Measurements from ENCODE around the gene RASSF7.
A peak's percentile ranks its signal among the peaks of the same experiment; 100 is the strongest.

The RASSF7 gene

GRCh38 chr11:610146-610801 lies 49.5 kb downstream of the RASSF7 start:
- no peak overlapping the region for H3K4me3 ChIP-seq (ENCODE audit: low read length)
- TF ChIP-seq CTCF (conservative IDR thresholded peaks at IDR 0.05; ENCODE audit: low read length) = no peak
- DNase-seq (ENCODE audit: low read depth) = no peak

GRCh38 chr11:611001-611996 lies 50.5 kb downstream of the RASSF7 start:
- no peak for TF ChIP-seq CTCF (conservative IDR thresholded peaks at IDR 0.05; ENCODE audit: low read length)
- no peak for DNase-seq (ENCODE audit: low read depth)
- no peak overlapping the region for H3K4me3 ChIP-seq (ENCODE audit: low read length)

GRCh38 chr11:612201-612960 lies 51.6 kb downstream of the RASSF7 start:
- peak; percentile 32 for TF ChIP-seq CTCF (conservative IDR thresholded peaks at IDR 0.05; ENCODE audit: low read length)
- no peak overlapping the region for H3K4me3 ChIP-seq (ENCODE audit: low read length)
- DNase-seq (ENCODE audit: low read depth) = peak; percentile 18

- no peak for TF ChIP-seq CTCF (conservative IDR thresholded peaks at IDR 0.05; ENCODE audit: low read length)
- no peak for DNase-seq (ENCODE audit: low read depth)
Measured at GRCh38 chr11:612961-613300, 52.2 kb downstream of the RASSF7 start.

DNA sequence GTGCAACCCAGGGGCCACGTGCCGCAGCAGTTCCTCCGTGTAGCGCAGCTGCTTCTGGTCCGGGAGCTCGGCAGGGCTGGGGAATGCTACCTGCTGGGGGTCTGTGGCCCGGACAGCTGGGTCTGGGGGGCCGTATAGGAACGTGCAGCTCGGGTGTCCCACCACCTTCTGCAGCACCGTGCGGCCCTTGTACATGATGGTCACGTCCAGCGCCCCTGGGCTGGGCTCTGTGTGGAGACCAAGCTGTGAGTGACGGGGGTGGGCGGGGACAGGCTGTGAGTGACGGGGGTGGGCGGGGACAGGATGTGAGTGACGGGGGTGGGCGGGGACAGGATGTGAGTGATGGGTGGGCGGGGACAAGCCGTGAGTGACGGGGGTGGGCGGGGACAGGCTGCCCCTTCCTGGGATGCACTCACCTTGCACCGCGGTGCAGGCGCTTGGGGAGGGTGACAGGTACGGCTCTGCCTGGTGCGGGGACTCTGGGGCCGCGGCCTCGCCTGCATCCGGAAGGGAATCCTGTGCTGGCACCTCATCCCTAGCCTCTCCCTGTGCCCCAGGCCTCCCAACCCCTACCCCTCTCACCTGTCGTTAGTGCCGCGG lies 52.7 kb downstream of the RASSF7 start:
- peak; percentile 36 for DNase-seq (ENCODE audit: low read depth)
- no peak overlapping the region for H3K4me3 ChIP-seq (ENCODE audit: low read length)
- no peak for TF ChIP-seq CTCF (conservative IDR thresholded peaks at IDR 0.05; ENCODE audit: low read length)

More at GRCh38 chr11:612961-613300, 52.2 kb downstream of the RASSF7 start:
- H3K4me3 ChIP-seq (ENCODE audit: low read length) = no peak overlapping the region

Measured in AG10803 (cell line).